ENCODE measurements around the gene TXNDC2.

Gene TXNDC2

GRCh38 chr18:9861157-9861556 lies 24.6 kb upstream of the TXNDC2 start:
- DNase-seq, result no peak

DNA sequence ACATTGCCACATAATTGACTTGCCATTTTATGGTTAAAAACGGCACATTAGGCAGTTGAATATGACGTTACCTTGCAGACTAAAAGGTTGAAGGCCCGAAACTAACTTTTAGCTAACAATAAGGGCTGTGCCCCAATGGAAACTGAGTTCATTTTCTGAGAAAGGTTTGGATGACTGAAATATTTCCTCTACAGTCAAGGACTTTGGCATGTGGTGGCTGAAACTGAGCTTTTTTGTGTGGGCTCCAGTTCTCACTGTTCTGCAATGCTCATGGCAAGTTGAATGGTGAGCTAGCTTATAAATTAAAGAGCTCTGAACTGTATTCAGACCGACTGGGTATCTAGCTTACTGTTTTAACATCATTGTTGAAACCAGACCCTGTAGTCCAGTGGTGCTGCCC lies 23.8 kb upstream of the TXNDC2 start:
- DNase-seq, result no peak

DNA sequence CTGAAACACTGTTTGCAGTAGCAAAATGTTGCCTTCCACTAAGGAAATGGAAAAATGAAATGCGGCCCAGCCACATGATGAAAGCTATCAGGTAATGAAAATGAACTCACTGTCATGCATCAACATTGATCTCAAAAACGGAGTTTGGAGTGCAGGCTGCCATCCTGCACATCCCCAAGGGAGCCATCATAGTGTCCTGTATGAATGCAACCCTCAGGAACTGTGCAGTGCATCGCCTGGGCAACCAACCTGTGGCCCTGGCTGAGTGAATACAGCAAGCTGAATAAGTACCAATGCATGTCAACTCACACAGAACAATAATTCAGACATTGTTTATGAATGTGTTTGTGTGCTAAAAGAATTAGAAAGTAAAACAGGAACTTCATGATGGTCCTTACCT lies 23.1 kb upstream of the TXNDC2 start:
- DNase-seq, result peak; percentile 83

DNA sequence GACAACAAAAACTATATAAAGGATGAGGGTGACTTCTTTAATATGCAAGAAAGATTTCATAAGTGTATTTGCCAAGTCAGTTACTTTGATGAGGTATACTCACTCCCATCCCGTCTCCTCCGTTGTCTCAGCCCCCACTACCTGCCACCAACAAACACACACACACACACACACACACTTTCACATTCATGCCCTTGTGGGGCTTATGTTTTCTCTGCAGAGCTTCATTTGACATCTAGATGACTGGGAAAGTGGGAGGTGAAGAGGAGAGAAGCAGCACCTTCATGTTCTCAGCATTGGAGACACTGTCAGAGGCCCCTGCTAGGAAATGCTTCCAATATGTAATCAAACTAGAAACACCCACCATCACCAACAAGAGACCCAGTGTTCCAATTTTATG lies 22.5 kb upstream of the TXNDC2 start:
- DNase-seq, result peak; percentile 36

DNA sequence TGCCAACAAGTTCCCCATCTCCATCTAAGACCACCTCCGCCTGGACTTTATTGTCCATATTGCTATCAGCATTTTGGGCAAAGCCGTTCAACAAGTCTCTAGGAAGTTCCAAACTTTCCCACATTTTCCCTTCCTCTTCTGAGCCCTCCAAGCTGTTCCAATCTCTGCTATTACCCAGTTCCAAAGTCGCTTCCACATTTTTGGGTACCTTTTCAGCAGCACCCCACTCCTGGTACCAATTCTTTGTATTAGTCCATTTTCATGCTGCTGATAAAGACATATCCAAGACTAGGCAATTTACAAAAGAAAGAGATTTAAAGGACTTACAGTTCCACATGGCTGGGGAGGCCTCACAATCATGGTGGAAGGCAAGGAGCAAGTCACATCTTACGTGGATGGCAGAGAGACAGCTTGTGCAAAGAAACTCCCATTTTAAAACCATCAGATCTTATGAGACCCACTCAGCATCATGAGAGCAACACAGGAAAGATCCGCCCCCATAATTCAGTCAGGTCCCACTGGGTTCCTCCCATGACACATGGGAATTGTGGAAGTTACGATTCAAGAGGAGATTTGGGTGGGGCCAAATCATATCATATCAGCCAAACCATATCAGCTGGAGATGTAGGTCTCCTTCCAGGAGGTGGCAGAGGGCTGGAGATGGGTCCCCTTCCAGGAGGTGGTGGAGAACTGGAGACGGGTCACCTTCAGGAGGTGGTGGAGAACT lies 19.8 kb upstream of the TXNDC2 start:
- DNase-seq, result no peak

GRCh38 chr18:9866627-9867026 lies 19.1 kb upstream of the TXNDC2 start:
- DNase-seq, result no peak

DNA sequence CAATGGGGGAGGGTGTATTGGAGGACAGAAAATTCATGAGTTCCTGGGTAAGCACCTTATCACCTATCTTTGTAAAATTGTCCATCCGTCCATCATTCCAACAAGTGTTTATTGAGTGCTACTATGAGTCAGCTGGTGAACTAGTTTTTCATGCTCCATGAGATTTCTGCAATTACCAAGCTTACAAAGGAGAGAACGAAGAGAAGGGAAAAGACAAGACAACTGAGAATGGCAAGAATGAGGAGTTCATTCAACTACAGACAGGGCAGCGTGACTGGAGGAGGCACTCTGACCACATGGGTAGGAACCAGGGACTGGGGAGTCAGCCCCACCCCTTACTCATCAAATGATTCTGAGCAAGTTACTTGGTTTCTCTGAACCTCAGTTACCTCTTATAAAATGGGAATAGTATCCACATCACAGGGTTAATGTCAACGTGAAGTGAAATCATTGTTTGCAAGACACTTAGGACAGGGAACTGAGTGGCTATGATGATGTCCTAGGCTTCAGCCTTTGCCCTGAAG lies 18.6 kb upstream of the TXNDC2 start:
- no peak for DNase-seq

- DNase-seq, result peak; percentile 21
Observed at GRCh38 chr18:9868857-9869714, 16.7 kb upstream of the TXNDC2 start.

GRCh38 chr18:9869715-9870430 lies 15.9 kb upstream of the TXNDC2 start:
- DNase-seq, result peak; percentile 56

DNA sequence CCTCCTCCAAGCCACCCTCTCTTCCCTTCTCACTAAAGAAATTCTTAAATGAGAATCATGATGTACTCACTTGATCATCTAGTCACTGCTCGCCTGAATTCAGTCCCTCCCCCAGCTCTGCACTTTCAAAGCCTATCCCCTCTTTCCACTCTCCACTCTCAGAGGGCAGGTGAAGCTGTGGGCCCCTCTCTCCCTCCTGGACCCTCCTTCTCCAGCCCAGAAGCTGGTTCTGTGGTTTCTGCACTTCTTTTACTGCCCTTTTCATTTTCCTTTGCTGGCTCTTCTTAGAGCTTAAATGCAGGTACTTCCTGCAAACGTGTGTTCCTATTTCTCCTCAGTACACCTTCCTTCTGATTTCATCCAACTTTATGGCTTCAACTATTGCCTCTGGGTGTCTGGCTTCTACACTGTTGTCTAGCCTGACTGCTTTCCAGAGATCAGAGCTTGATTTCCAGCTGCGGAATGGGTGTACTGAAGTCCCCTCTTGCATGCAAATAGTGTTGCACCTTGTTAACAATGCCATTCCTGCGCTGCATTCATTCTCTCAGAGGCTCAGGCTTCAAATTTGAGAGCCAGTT lies 15.3 kb upstream of the TXNDC2 start:
- peak; percentile 35 for DNase-seq

- no peak for DNase-seq
Observed at GRCh38 chr18:9871244-9871746, 14.5 kb upstream of the TXNDC2 start.

GRCh38 chr18:9872823-9873222 lies 12.9 kb upstream of the TXNDC2 start:
- DNase-seq, result peak; percentile 39

GRCh38 chr18:9874728-9875127 lies 11.0 kb upstream of the TXNDC2 start:
- no peak for DNase-seq

GRCh38 chr18:9876212-9876866 lies 9.4 kb upstream of the TXNDC2 start:
- DNase-seq, result no peak

DNA sequence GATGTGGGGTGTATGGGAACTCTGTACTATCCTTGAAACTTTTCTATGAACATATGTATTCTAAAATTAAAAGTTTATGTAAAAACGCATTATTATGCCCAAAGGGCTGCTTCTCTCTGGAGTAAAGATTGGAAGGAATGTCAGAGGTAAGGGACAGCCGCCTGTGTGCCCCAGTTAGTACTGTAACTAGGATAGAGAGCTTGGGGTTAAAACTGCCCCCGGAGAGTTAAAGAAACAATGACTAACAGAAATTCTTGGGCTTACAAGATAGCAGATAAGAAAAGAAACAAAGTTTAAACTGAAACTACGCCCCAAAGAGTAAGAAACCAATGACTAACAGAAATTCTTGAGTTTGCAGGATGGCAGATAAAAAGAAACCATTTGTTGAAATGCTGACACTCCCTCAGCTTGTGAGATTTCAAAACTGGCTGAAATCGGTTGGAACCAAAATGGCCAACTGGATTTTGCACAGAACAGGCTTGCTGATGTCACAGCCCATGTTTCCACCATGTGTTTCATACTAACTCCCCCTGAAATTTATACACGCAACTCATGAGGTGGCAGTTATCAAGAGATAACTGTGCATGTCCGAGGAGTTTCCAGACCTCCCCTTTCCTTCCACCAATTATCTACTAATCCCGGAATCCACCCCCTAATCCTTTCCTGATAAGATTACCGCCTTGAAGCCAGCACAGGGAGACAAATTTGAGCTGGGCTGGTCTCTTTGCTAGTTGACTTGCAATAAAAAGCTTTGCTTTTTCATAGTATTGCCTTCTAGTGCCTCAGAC lies 8.7 kb upstream of the TXNDC2 start:
- no peak for DNase-seq

DNA sequence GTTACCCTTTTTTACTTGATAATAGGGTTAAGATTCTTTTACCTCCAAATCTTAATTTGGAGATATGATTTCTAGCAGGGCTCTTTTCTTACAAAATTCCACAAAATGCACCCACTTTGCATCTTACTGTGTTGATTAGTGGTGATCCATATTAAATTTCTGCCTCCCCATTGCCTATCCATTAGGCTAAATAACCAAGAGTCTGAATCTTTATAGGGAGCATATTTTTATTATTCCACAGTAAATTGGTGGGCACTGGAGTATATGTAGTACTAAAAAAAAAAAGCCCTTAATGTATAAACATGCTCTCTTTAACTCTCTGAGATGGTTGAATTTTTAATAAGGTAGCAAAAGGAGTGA lies 8.1 kb upstream of the TXNDC2 start:
- no peak for DNase-seq

DNA sequence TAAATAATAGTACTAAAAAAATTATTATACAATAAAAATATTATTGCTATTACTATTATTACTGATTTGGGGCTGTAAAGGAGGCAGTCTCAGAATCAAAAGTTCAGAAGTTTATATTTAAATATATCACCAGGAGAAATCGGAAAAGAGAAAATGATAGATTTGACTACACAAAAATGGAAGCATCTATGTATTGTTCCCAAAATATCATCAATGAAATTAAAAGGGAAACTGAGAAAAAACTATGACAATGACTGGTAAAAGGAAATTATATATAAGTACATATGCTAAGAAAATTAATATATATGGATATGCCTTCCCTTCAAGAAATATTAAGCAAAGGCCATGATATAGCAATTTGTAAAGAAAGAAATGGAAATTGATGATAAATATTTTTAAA lies 7.7 kb upstream of the TXNDC2 start:
- DNase-seq, result no peak

GRCh38 chr18:9878783-9879242 lies 7.0 kb upstream of the TXNDC2 start:
- no peak for DNase-seq

- DNase-seq, result no peak
Observed at GRCh38 chr18:9884090-9884489, 1.7 kb upstream of the TXNDC2 start.

GRCh38 chr18:9884532-9885140 lies 1.1 kb upstream of the TXNDC2 start:
- no peak for DNase-seq

- DNase-seq, result no peak
Observed at GRCh38 chr18:9886005-9886348, 204 bp downstream of the TXNDC2 start.

Data from NCI-H69 (cell line).